Natural killer cell (primary cell): ENCODE data around the gene NEK4. TPM values are rescaled to one million over a fixed set of nuclear protein-coding genes. Genes with fewer than 3 reads are reported as not detected.
A peak's percentile ranks its signal among the peaks of the same experiment; 100 is the strongest.

Source experiments
- ATAC-seq, 3 donors: fragments of 150-1000 bp in 2 of 3; fragments of 200-7000 bp in 1 of 3; cut with Tn5 transposase; 1 replicate in 1 of 3; 2 replicates in 2 of 3; pipeline ENCODE4 v1.10.0; 2021; ENCODE audit warnings: mild to moderate bottlenecking in 2 of 3, moderate library complexity in 2 of 3
- DNase-seq, 2 donors: peaks; one replicate each; pipeline versions ENCODE4 v3.0.0 to v3.0.0-alpha.2; 2013 to 2021; ENCODE audit warnings: mixed read lengths in 1 of 2
- H3K27ac ChIP-seq: one replicate; pipeline ENCODE4 v1.5.1; 2013; ENCODE audit warnings: mild to moderate bottlenecking, low read length
- H3K27me3 ChIP-seq: one replicate; pipeline ENCODE4 v1.6.1; 2013; ENCODE audit warnings: low read length; ENCODE audit not compliant: control insufficient read depth, insufficient read depth
- H3K36me3 ChIP-seq: one replicate; pipeline ENCODE4 v1.6.1; 2013; ENCODE audit warnings: low read length; ENCODE audit not compliant: control insufficient read depth, insufficient read depth
- H3K4me1 ChIP-seq: one replicate; pipeline ENCODE4 v1.6.1; 2013; ENCODE audit warnings: low read length; ENCODE audit not compliant: control insufficient read depth, insufficient read depth
- H3K4me3 ChIP-seq: one replicate; pipeline ENCODE4 v1.5.1; 2013; ENCODE audit warnings: low read length
- H3K9me3 ChIP-seq: one replicate; pipeline ENCODE4 v1.6.1; 2013; ENCODE audit warnings: low read length; ENCODE audit not compliant: control insufficient read depth, insufficient read depth
- H3K27ac Mint-ChIP-seq, 2 donors: one replicate each; pipeline ENCODE4 v1.8.0; 2022; ENCODE audit warnings: mild to moderate bottlenecking in 2 of 2, mixed read lengths in 2 of 2, moderate library complexity in 1 of 2
- H3K27me3 Mint-ChIP-seq, 2 donors: one replicate each; pipeline ENCODE4 v1.8.0; 2022; ENCODE audit warnings: low read depth in 2 of 2, mixed read lengths in 2 of 2
- H3K36me3 Mint-ChIP-seq: one replicate; pipeline ENCODE4 v1.8.0; 2022; ENCODE audit warnings: mixed read lengths
- H3K4me1 Mint-ChIP-seq, 2 donors: one replicate each; pipeline ENCODE4 v1.8.0; 2022; ENCODE audit warnings: mixed read lengths in 2 of 2
- H3K4me3 Mint-ChIP-seq: one replicate; pipeline ENCODE4 v1.8.0; 2022; ENCODE audit warnings: mild to moderate bottlenecking, moderate library complexity, mixed read lengths
- H3K9me3 Mint-ChIP-seq, 2 donors: one replicate each; pipeline ENCODE4 v1.8.0; 2022; ENCODE audit warnings: mixed read lengths in 2 of 2
- CTCF ChIP-seq: fragments of 200-600 bp; IDR thresholded peaks from one replicate; pipeline ENCODE4 v1.8.0; 2022; ENCODE audit warnings: antibody characterized with exemption
- WGBS: methylation state at CpG from one replicate; pipeline ENCODE4 v1.1.7; 2013; ENCODE audit warnings: missing lambda C conversion rate; ENCODE audit not compliant: insufficient coverage; 5-methylcytosine and 5-hydroxymethylcytosine counted together
- intact Hi-C: fragments of 100-400 bp; cut with micrococcal nuclease; formaldehyde crosslinking; loops from one replicate; pipeline ENCODE4 v1.14.2; 2022
- total RNA-seq, 4 donors: library from RNA; stranded (reverse); fragments of 120-200 nt in 1 of 4; gene quantifications; one replicate each; pipeline versions ENCODE4 v1.2.3 to v1.2.4, GENCODE V29; 2013 to 2022

Gene NEK4
- total RNA-seq, 3 donors from 2014 or later (not counting 1 experiment from before 2014, with no cell fraction given): 13.8 to 19.5 (median 15.5) TPM

GRCh38 chr3:52712291-52713212 is 58.2 kb downstream of the NEK4 start:
- Histone ChIP-seq H3K4me1 (peaks cover 1% of the 10 kb centered on the region), H3K9me3 (no peaks in the 10 kb centered on the region), H3K4me3 (no peak overlapping the region), H3K27ac (no peak overlapping the region), H3K27me3 (no peaks in the 10 kb centered on the region), H3K36me3 (peaks cover 11% of the 10 kb centered on the region)
- no peak for DNase-seq
- WGBS: 93% methylated on average over 17 of the region's 17 CpGs
- no peak overlapping the region for H3K27ac Mint-ChIP-seq
- no peak for TF ChIP-seq CTCF
- no peaks in the 10 kb centered on the region for H3K36me3 Mint-ChIP-seq
- no peak overlapping the region for H3K4me3 Mint-ChIP-seq
- intact Hi-C loops: no loop called here
- ATAC-seq: no peak
- H3K27me3 Mint-ChIP-seq: no peaks in the 10 kb centered on the region
- H3K9me3 Mint-ChIP-seq: no peaks in the 10 kb centered on the region
- H3K4me1 Mint-ChIP-seq: peaks cover 2 to 8% of the 10 kb centered on the region in 2 donors

DNA sequence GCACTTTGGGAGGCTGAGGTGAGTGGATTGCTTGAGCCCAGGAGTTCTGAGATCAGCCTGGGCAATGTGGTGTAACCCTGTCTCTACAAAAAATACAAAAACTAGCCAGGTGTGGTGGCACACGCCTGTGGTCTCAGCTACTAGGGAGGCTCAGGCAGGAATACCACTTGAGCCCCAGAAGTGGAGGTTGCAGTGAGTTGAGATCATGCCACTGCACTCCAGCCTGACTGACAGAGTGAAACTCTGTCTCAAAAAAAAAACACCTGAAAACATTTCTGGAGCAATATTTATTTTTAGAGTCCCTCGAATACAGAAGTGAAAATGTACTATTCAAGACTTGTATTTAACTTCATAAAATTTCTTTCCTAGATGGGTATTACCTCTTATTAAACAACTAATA is 60.2 kb downstream of the NEK4 start:
- Histone ChIP-seq H3K27ac (no peak overlapping the region), H3K4me1 (peaks cover 15% of the 10 kb centered on the region), H3K4me3 (no peak overlapping the region), H3K27me3 (no peaks in the 10 kb centered on the region), H3K9me3 (no peaks in the 10 kb centered on the region), H3K36me3 (peaks cover 11% of the 10 kb centered on the region)
- intact Hi-C loops: no loop called here
- no peak for ATAC-seq
- no peak for DNase-seq
- Mint-ChIP-seq H3K27me3 (no peaks in the 10 kb centered on the region), H3K27ac (peak overlapping the region in 1 of 2 donors; percentile 26), H3K36me3 (no peaks in the 10 kb centered on the region), H3K9me3 (no peaks in the 10 kb centered on the region), H3K4me3 (no peak overlapping the region), H3K4me1 (peaks cover 6% of the 10 kb centered on the region in 2 donors)
- TF ChIP-seq CTCF: no peak
- WGBS: 82% methylated on average over 1 of the region's 2 CpGs

DNA sequence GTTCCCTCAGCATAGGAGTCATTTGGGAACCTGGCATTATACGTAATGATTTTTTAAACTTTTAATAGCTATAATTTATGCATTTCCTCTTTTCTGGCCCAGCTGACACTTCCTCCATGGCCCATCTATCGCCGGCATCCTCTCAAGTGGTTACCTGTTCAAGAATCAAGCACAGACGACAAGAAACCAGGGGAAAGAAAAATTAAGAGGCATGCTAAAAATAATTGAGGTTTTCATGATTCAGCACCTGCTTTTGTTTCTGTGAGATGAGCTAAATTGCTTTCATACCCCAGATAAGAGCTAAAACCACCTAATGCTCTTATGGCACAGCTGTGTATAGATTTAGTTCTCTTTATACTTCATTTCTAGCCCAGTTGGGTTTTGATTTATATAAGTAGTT is 63.2 kb downstream of the NEK4 start:
- DNase-seq (no peak), ATAC-seq (no peak)
- Histone ChIP-seq H3K36me3 (peaks cover 11% of the 10 kb centered on the region), H3K9me3 (no peaks in the 10 kb centered on the region), H3K4me3 (no peak overlapping the region), H3K4me1 (peaks cover 29% of the 10 kb centered on the region), H3K27ac (peak overlapping the region; percentile 25), H3K27me3 (no peaks in the 10 kb centered on the region)
- Mint-ChIP-seq H3K4me3 (peak overlapping the region; percentile 78), H3K27ac (peak overlapping the region; percentile 94 to 95), H3K36me3 (no peaks in the 10 kb centered on the region), H3K9me3 (no peaks in the 10 kb centered on the region), H3K4me1 (peaks cover 14 to 18% of the 10 kb centered on the region in 2 donors), H3K27me3 (no peaks in the 10 kb centered on the region)
- no peak for TF ChIP-seq CTCF
- 0% methylated on average over 1 of the region's 4 CpGs for WGBS
- intact Hi-C loops: no loop called here
